Measurements from ENCODE around the gene DCAKD. TPM values are rescaled to one million over a fixed set of nuclear protein-coding genes. Genes with fewer than 3 reads are reported as not detected.

DCAKD gene
- total RNA-seq, 4 donors from 2014 or later: 9.4 to 144 (median 27.4) TPM

- Histone ChIP-seq H3K27me3 (no peaks in the 10 kb centered on the region), H3K36me3 (no peaks in the 10 kb centered on the region), H3K4me1 (no peaks in the 10 kb centered on the region), H3K27ac (no peak overlapping the region), H3K9me3 (no peaks in the 10 kb centered on the region), H3K4me3 (no peak overlapping the region)
- in situ Hi-C loops (cut with MboI; ENCODE audit: low pct_ligation_motif_present in 1 of 4, low pct_unique_long_range_greater_than_20kb in 1 of 4, low sequenced_read_pairs in 3 of 4): no loop called here
- no peak for DNase-seq
- TF ChIP-seq POLR2AphosphoS5 (IDR thresholded peaks at IDR 0.05): no peak
- TF ChIP-seq CTCF (IDR thresholded peaks at IDR 0.05): no peak
- no peak for TF ChIP-seq EP300 (IDR thresholded peaks at IDR 0.05; ENCODE audit: low read depth)
- no peak for TF ChIP-seq POLR2A (IDR thresholded peaks at IDR 0.05)
- WGBS, 2 donors (ENCODE audit: low coverage in 1 of 2): 54% methylated on average over 7 of the region's 7 CpGs; no CpG with 5 or more reads in 1 of the 2 donors
- intact Hi-C loops (cut with DNase I; ENCODE audit: low total_unique reads): no loop called here
Measured at GRCh38 chr17:44997733-44998520, 53.5 kb downstream of the DCAKD start.

GRCh38 chr17:44996304-44996703 is 55.1 kb downstream of the DCAKD start:
- Histone ChIP-seq H3K36me3 (no peaks in the 10 kb centered on the region), H3K9me3 (no peaks in the 10 kb centered on the region), H3K4me1 (no peaks in the 10 kb centered on the region), H3K27ac (no peak overlapping the region), H3K4me3 (no peak overlapping the region), H3K27me3 (no peaks in the 10 kb centered on the region)
- no peak for DNase-seq
- TF ChIP-seq POLR2AphosphoS5 (IDR thresholded peaks at IDR 0.05) (no peak), POLR2A (IDR thresholded peaks at IDR 0.05) (no peak), CTCF (IDR thresholded peaks at IDR 0.05) (no peak), EP300 (IDR thresholded peaks at IDR 0.05; ENCODE audit: low read depth) (no peak)
- intact Hi-C loops (cut with DNase I; ENCODE audit: low total_unique reads): no loop called here
- WGBS, 2 donors (ENCODE audit: low coverage in 1 of 2): 20 to 77% methylated on average over 1 to 10 of the region's 10 CpGs
- in situ Hi-C loops (cut with MboI; ENCODE audit: low pct_ligation_motif_present in 1 of 4, low pct_unique_long_range_greater_than_20kb in 1 of 4, low sequenced_read_pairs in 3 of 4): no loop called here

GRCh38 chr17:44995436-44996001 is 55.9 kb downstream of the DCAKD start:
- 53% methylated on average over 11 of the region's 11 CpGs; no CpG with 5 or more reads in 1 of the 2 donors for WGBS, 2 donors (ENCODE audit: low coverage in 1 of 2)

GRCh38 chr17:44992242-44992939 is 59.0 kb downstream of the DCAKD start:
- Histone ChIP-seq H3K9me3 (no peaks in the 10 kb centered on the region), H3K4me1 (peaks cover 0 to 7% (median 4%) of the 10 kb centered on the region in 4 donors), H3K4me3 (no peak overlapping the region), H3K27ac (no peak overlapping the region), H3K27me3 (peaks cover 21% of the 10 kb centered on the region), H3K36me3 (no peaks in the 10 kb centered on the region)
- in situ Hi-C loops (cut with MboI; ENCODE audit: low pct_ligation_motif_present in 1 of 4, low pct_unique_long_range_greater_than_20kb in 1 of 4, low sequenced_read_pairs in 3 of 4): no loop called here
- WGBS, 2 donors (ENCODE audit: low coverage in 1 of 2): 60 to 81% methylated on average over 1 to 5 of the region's 5 CpGs
- no peak for DNase-seq
- no peak for TF ChIP-seq POLR2AphosphoS5 (IDR thresholded peaks at IDR 0.05)
- TF ChIP-seq CTCF (IDR thresholded peaks at IDR 0.05): no peak
- no peak for TF ChIP-seq POLR2A (IDR thresholded peaks at IDR 0.05)
- TF ChIP-seq EP300 (IDR thresholded peaks at IDR 0.05; ENCODE audit: low read depth): no peak
- intact Hi-C loops (cut with DNase I; ENCODE audit: low total_unique reads): no loop called here

More at GRCh38 chr17:44995436-44996001, 55.9 kb downstream of the DCAKD start:
- Histone ChIP-seq H3K4me1 (no peaks in the 10 kb centered on the region), H3K27me3 (no peaks in the 10 kb centered on the region), H3K9me3 (no peaks in the 10 kb centered on the region), H3K27ac (no peak overlapping the region), H3K36me3 (no peaks in the 10 kb centered on the region), H3K4me3 (no peak overlapping the region)
- TF ChIP-seq POLR2A (IDR thresholded peaks at IDR 0.05) (no peak), POLR2AphosphoS5 (IDR thresholded peaks at IDR 0.05) (no peak)
- intact Hi-C loops (cut with DNase I; ENCODE audit: low total_unique reads): no loop called here
- in situ Hi-C loops (cut with MboI; ENCODE audit: low pct_ligation_motif_present in 1 of 4, low pct_unique_long_range_greater_than_20kb in 1 of 4, low sequenced_read_pairs in 3 of 4): no loop called here
- DNase-seq: no peak
